BLaER1 (cell line): Measurements from ENCODE around the gene STK24.

Experiments
- H3K27ac ChIP-seq: shearing (Covaris generic); formaldehyde crosslinking; 2 replicates; pipeline ENCODE4 v1.8.1; 2022
- H3K27me3 ChIP-seq: shearing (Covaris generic); formaldehyde crosslinking; 2 replicates; pipeline ENCODE4 v1.8.1; 2022
- H3K36me3 ChIP-seq: shearing (Covaris generic); formaldehyde crosslinking; 2 replicates; pipeline ENCODE4 v1.8.1; 2022
- H3K4me1 ChIP-seq: shearing (Covaris generic); formaldehyde crosslinking; 2 replicates; pipeline ENCODE4 v1.8.1; 2022
- H3K4me2 ChIP-seq: shearing (Covaris generic); formaldehyde crosslinking; 2 replicates; pipeline ENCODE4 v1.8.1; 2022
- H3K4me3 ChIP-seq: shearing (Covaris generic); formaldehyde crosslinking; 2 replicates; pipeline ENCODE4 v1.8.1; 2022
- H3K9ac ChIP-seq: shearing (Covaris generic); formaldehyde crosslinking; 2 replicates; pipeline ENCODE4 v1.8.1; 2022
- H3K9me3 ChIP-seq: shearing (Covaris generic); formaldehyde crosslinking; 2 replicates; pipeline ENCODE4 v1.8.1; 2022
- H4K20me1 ChIP-seq: shearing (Covaris generic); formaldehyde crosslinking; 2 replicates; pipeline ENCODE4 v1.8.1; 2022
- Cebpa-rat ChIP-seq: shearing (Covaris generic); IDR thresholded peaks from 2 replicates; pipeline ENCODE4 v1.8.1; 2022

The STK24 gene

GRCh38 chr13:98513837-98514236 is 63.1 kb downstream of the STK24 start:
- no peak for TF ChIP-seq Cebpa-rat
- H3K36me3 ChIP-seq, result peaks cover 57% of the 10 kb centered on the region
- no peak overlapping the region for H3K27ac ChIP-seq
- no peak overlapping the region for H3K4me3 ChIP-seq
- H3K27me3 ChIP-seq, result no peaks in the 10 kb centered on the region
- no peaks in the 10 kb centered on the region for H3K9me3 ChIP-seq
- no peak overlapping the region for H3K9ac ChIP-seq
- peaks cover 99% of the 10 kb centered on the region for H4K20me1 ChIP-seq
- no peak overlapping the region for H3K4me2 ChIP-seq
- peaks cover 41% of the 10 kb centered on the region for H3K4me1 ChIP-seq

DNA sequence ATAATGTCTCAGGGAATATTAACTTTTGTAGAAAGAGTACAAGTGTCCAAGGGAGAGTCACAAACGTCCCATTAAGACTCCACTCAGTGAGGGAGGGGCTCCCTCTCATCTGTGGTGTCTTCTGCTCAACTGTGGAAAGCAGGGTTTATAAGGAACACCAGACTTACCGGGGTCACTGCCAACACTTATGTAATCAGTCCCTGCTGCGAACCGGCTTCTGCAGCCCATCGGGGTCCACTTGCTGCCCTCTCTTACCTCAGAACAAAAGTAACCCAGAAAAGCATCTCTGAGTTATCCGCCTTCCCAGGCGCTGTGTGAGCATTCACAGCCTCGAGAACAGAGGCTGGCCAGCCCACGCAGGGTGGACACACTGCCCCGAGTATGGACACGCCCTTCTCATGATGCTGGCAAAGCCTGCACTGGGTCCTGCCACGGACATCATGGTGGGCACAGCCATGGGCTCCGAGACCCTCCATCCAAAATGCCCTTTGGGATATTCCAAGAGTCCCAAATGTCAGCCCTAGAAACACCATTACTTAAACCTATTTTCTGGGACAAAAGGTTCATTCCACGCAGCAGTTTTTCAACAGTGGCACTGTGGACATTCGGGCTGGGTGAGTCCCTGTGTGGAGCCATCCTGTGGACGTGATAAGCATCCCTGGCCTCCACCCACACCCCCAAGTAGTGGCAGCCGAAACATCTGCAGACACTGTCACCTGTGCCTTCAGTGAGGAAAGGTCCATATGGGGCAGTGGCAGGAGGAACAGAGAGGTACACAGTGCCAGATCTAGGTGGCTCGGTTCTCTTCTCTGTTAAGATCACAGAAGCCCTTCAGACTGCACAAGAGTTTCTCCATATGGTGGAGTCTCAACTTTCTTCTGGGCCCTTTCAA is 63.9 kb downstream of the STK24 start:
- Histone ChIP-seq H3K4me2 (no peak overlapping the region), H3K9ac (no peak overlapping the region), H3K27me3 (no peaks in the 10 kb centered on the region), H3K4me1 (peaks cover 38% of the 10 kb centered on the region), H3K36me3 (peaks cover 55% of the 10 kb centered on the region), H3K27ac (no peak overlapping the region), H4K20me1 (peaks cover 99% of the 10 kb centered on the region), H3K4me3 (no peak overlapping the region), H3K9me3 (no peaks in the 10 kb centered on the region)
- TF ChIP-seq Cebpa-rat, result no peak

- Histone ChIP-seq H3K4me3 (no peak overlapping the region), H3K4me1 (peaks cover 32% of the 10 kb centered on the region), H3K9ac (no peak overlapping the region), H3K36me3 (peaks cover 54% of the 10 kb centered on the region), H3K9me3 (no peaks in the 10 kb centered on the region), H3K27me3 (no peaks in the 10 kb centered on the region), H3K4me2 (peak overlapping the region; percentile 38), H3K27ac (no peak overlapping the region), H4K20me1 (peaks cover 99% of the 10 kb centered on the region)
- TF ChIP-seq Cebpa-rat, result no peak
Measured at GRCh38 chr13:98511435-98511834, 65.5 kb downstream of the STK24 start.

- no peak overlapping the region for H3K27ac ChIP-seq
- H3K4me2 ChIP-seq, result peak overlapping the region; percentile 28; the same call in 1 of the 2 replicates
- H3K9me3 ChIP-seq, result no peaks in the 10 kb centered on the region
- H3K27me3 ChIP-seq, result no peaks in the 10 kb centered on the region
- no peak overlapping the region for H3K9ac ChIP-seq
- no peak for TF ChIP-seq Cebpa-rat
- peaks cover 53% of the 10 kb centered on the region for H3K36me3 ChIP-seq
- peaks cover 99% of the 10 kb centered on the region for H4K20me1 ChIP-seq
- H3K4me3 ChIP-seq, result no peak overlapping the region
- H3K4me1 ChIP-seq, result peaks cover 35% of the 10 kb centered on the region
Measured at GRCh38 chr13:98510156-98510509, 66.8 kb downstream of the STK24 start.

GRCh38 chr13:98509271-98510155 is 67.4 kb downstream of the STK24 start:
- no peaks in the 10 kb centered on the region for H3K27me3 ChIP-seq
- peaks cover 99% of the 10 kb centered on the region for H4K20me1 ChIP-seq
- H3K4me2 ChIP-seq, result peak overlapping the region; percentile 28; the same call in 1 of the 2 replicates
- H3K9me3 ChIP-seq, result no peaks in the 10 kb centered on the region
- no peak overlapping the region for H3K9ac ChIP-seq
- peaks cover 41% of the 10 kb centered on the region for H3K4me1 ChIP-seq
- H3K36me3 ChIP-seq, result peaks cover 60% of the 10 kb centered on the region
- H3K4me3 ChIP-seq, result no peak overlapping the region
- TF ChIP-seq Cebpa-rat, result no peak
- H3K27ac ChIP-seq, result 0 out of 2 replicates have a peak overlapping the region, but pooled peaks have one; percentile 20

DNA sequence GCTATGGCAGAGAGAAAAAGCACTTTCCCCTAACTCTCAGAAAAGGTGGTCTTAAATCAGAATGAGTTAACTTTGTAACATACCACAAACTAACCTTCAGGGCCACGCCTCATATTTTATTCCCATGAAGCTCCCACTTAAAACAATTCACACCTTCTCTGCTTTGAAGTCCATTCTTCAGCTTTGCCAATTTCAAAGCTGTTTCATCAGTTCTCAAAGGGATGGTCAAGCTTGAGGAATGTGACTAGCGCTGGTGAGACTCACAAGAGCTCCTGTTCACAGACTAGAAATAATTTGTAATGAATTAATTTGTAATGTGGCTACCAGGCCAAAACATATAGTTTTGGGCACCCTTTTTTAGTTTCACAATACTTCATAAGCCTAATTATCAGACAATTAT is 68.2 kb downstream of the STK24 start:
- TF ChIP-seq Cebpa-rat, result no peak
- Histone ChIP-seq H3K36me3 (peaks cover 57% of the 10 kb centered on the region), H3K9ac (no peak overlapping the region), H3K4me2 (no peak overlapping the region), H3K4me3 (no peak overlapping the region), H3K27ac (no peak overlapping the region), H4K20me1 (peaks cover 99% of the 10 kb centered on the region), H3K9me3 (no peaks in the 10 kb centered on the region), H3K4me1 (peaks cover 49% of the 10 kb centered on the region), H3K27me3 (no peaks in the 10 kb centered on the region)

- Histone ChIP-seq H4K20me1 (peaks cover 99% of the 10 kb centered on the region), H3K4me3 (no peak overlapping the region), H3K27ac (no peak overlapping the region), H3K4me2 (no peak overlapping the region), H3K4me1 (peaks cover 53% of the 10 kb centered on the region), H3K27me3 (no peaks in the 10 kb centered on the region), H3K9me3 (no peaks in the 10 kb centered on the region), H3K9ac (no peak overlapping the region), H3K36me3 (peaks cover 57% of the 10 kb centered on the region)
- no peak for TF ChIP-seq Cebpa-rat
Measured at GRCh38 chr13:98508280-98508679, 68.6 kb downstream of the STK24 start.

GRCh38 chr13:98507282-98507797 is 69.6 kb downstream of the STK24 start:
- H3K4me2 ChIP-seq, result no peak overlapping the region
- no peak overlapping the region for H3K4me3 ChIP-seq
- H3K27ac ChIP-seq, result no peak overlapping the region
- peaks cover 99% of the 10 kb centered on the region for H4K20me1 ChIP-seq
- H3K27me3 ChIP-seq, result no peaks in the 10 kb centered on the region
- H3K9me3 ChIP-seq, result no peaks in the 10 kb centered on the region
- no peak for TF ChIP-seq Cebpa-rat
- peaks cover 52% of the 10 kb centered on the region for H3K4me1 ChIP-seq
- peaks cover 54% of the 10 kb centered on the region for H3K36me3 ChIP-seq
- H3K9ac ChIP-seq, result no peak overlapping the region

GRCh38 chr13:98506728-98507230 is 70.1 kb downstream of the STK24 start:
- Histone ChIP-seq H3K4me1 (peaks cover 51% of the 10 kb centered on the region), H4K20me1 (peaks cover 99% of the 10 kb centered on the region), H3K27ac (no peak overlapping the region), H3K27me3 (no peaks in the 10 kb centered on the region), H3K4me3 (no peak overlapping the region), H3K9me3 (no peaks in the 10 kb centered on the region), H3K36me3 (peaks cover 50% of the 10 kb centered on the region), H3K9ac (no peak overlapping the region), H3K4me2 (no peak overlapping the region)
- no peak for TF ChIP-seq Cebpa-rat
